HG03469 (cell line): Measurements from ENCODE around the gene SLC41A1.
"Not testable (repeated sequence)": the region's sequence is repeated elsewhere in the genome, so short reads cannot be mapped to it uniquely, and the experiment has no call there.

ENCODE experiments used
- ATAC-seq: cut with Tn5 transposase; IDR thresholded peaks from one replicate; pipeline ENCODE4 v1.9.1; 2021; ENCODE audit warnings: mild to moderate bottlenecking, moderate library complexity, moderate number of reproducible peaks; ENCODE audit not compliant: unreplicated experiment

Gene SLC41A1

GRCh38 chr1:205823260-205823659 lies 10.3 kb upstream of the SLC41A1 start:
- not testable (repeated sequence) for ATAC-seq

- ATAC-seq: no peak
Observed at GRCh38 chr1:205822397-205822796, 9.4 kb upstream of the SLC41A1 start.

GRCh38 chr1:205817988-205818387 lies 5.0 kb upstream of the SLC41A1 start:
- ATAC-seq: no peak

- no peak for ATAC-seq
Observed at GRCh38 chr1:205817364-205817763, 4.4 kb upstream of the SLC41A1 start.

- ATAC-seq: no peak
Observed at GRCh38 chr1:205813755-205814058, 709 bp upstream of the SLC41A1 start.

- no peak for ATAC-seq
Observed at GRCh38 chr1:205812271-205812877, 624 bp downstream of the SLC41A1 start.

- ATAC-seq: no peak
Observed at GRCh38 chr1:205811660-205812059, 1.3 kb downstream of the SLC41A1 start.

GRCh38 chr1:205810448-205811157 lies 2.4 kb downstream of the SLC41A1 start:
- ATAC-seq: no peak

- ATAC-seq: no peak
Observed at GRCh38 chr1:205809942-205810345, 3.1 kb downstream of the SLC41A1 start.

GRCh38 chr1:205809469-205809868 lies 3.5 kb downstream of the SLC41A1 start:
- no peak for ATAC-seq

- no peak for ATAC-seq
Observed at GRCh38 chr1:205805082-205805711, 7.8 kb downstream of the SLC41A1 start.

- no peak for ATAC-seq
Observed at GRCh38 chr1:205804605-205805004, 8.4 kb downstream of the SLC41A1 start.

GRCh38 chr1:205803986-205804385 lies 9.0 kb downstream of the SLC41A1 start:
- no peak for ATAC-seq

- no peak for ATAC-seq
Observed at GRCh38 chr1:205802060-205802459, 10.9 kb downstream of the SLC41A1 start.

GRCh38 chr1:205800981-205801703 lies 11.9 kb downstream of the SLC41A1 start:
- no peak for ATAC-seq

- ATAC-seq: no peak
Observed at GRCh38 chr1:205800427-205800826, 12.6 kb downstream of the SLC41A1 start.

- no peak for ATAC-seq
Observed at GRCh38 chr1:205798577-205798976, 14.4 kb downstream of the SLC41A1 start.

- no peak for ATAC-seq
Observed at GRCh38 chr1:205797168-205797567, 15.8 kb downstream of the SLC41A1 start.

- no peak for ATAC-seq
Observed at GRCh38 chr1:205794011-205794730, 18.8 kb downstream of the SLC41A1 start.

GRCh38 chr1:205792961-205793673 lies 19.9 kb downstream of the SLC41A1 start:
- ATAC-seq: no peak
